Left kidney (tissue), 2 donors: ENCODE results near the gene RNF187. TPM values are rescaled to one million over a fixed set of nuclear protein-coding genes. Genes with fewer than 3 reads are reported as not detected.

Experiments used
- DNase-seq: peaks from one replicate; pipeline ENCODE4 v3.0.0-alpha.2; 2013
- polyA plus RNA-seq: library from polyadenylated mRNA; unstranded; fragments of 120-200 nt; gene quantifications from one replicate; pipeline ENCODE4 v1.2.1, GENCODE V29; 2013; ENCODE audit not compliant: insufficient read length

Gene RNF187
- polyA plus RNA-seq, 1 donor: 68.3 TPM

- DNase-seq: no peak
Measured at GRCh38 chr1:228543396-228543795, 56.2 kb downstream of the RNF187 start.

- no peak for DNase-seq
Measured at GRCh38 chr1:228544021-228544850, 57.1 kb downstream of the RNF187 start.

GRCh38 chr1:228544921-228545591, 57.9 kb downstream of the RNF187 start:
- DNase-seq: no peak

Other genes with a start within 250 kb of the RNF187 start
- 15.6 TPM for gene TRIM11, start 80.5 kb upstream of the RNF187 start, polyA plus RNA-seq
- gene TRIM17, start 70.5 kb upstream of the RNF187 start, polyA plus RNA-seq: 8.1 TPM
- gene RHOU, start 248.1 kb downstream of the RNF187 start, polyA plus RNA-seq: 14.3 TPM